Kidney (tissue), 14 donors: ENCODE data around the gene OR2V2. TPM values are rescaled to one million over a fixed set of nuclear protein-coding genes. Genes with fewer than 3 reads are reported as not detected.
"Not testable (repeated sequence)": the region's sequence is repeated elsewhere in the genome, so short reads cannot be mapped to it uniquely, and the experiment has no call there.

Experiments used
- DNase-seq, 5 donors: peaks; one replicate each; pipeline ENCODE4 v3.0.0-alpha.2; 2013 to 2020
- FAIRE-seq: peaks from 2 replicates; lab custom pipeline; 2012; peaks lifted over from hg19 to GRCh38; lab: Jason Lieb, UNC
- H3K27ac ChIP-seq, 2 donors: one replicate each; pipeline ENCODE4 v1.7.0; 2013; ENCODE audit warnings: low read depth in 2 of 2, low read length in 2 of 2, inconsistent platforms in 1 of 2
- H3K27me3 ChIP-seq: one replicate; pipeline ENCODE4 v1.7.1; 2013; ENCODE audit warnings: low read length, inconsistent platforms; ENCODE audit not compliant: control insufficient read depth, insufficient read depth
- H3K36me3 ChIP-seq, 3 donors: one replicate each; pipeline versions ENCODE4 v1.7.0 to v1.7.1; 2013; ENCODE audit warnings: low read length in 3 of 3, control low read depth in 1 of 3, inconsistent platforms in 1 of 3; ENCODE audit not compliant: insufficient read depth in 3 of 3, control insufficient read depth in 2 of 3
- H3K4me1 ChIP-seq, 3 donors: one replicate each; pipeline versions ENCODE4 v1.7.0 to v1.7.1; 2013; ENCODE audit warnings: low read length in 3 of 3, inconsistent platforms in 1 of 3, low read depth in 1 of 3; ENCODE audit not compliant: control insufficient read depth in 2 of 3, insufficient read depth in 2 of 3
- H3K4me3 ChIP-seq, 3 donors: one replicate each; pipeline versions ENCODE4 v1.7.0 to v1.8.1; 2013; ENCODE audit warnings: low read length in 3 of 3, control low read depth in 1 of 3, inconsistent platforms in 1 of 3
- H3K9ac ChIP-seq, 3 donors: one replicate each; pipeline versions ENCODE4 v1.7.0 to v1.7.1; 2013; ENCODE audit warnings: low read length in 3 of 3, control low read depth in 1 of 3, inconsistent platforms in 1 of 3
- H3K9me3 ChIP-seq, 3 donors: one replicate each; pipeline versions ENCODE4 v1.7.0 to v1.7.1; 2013; ENCODE audit warnings: low read length in 3 of 3, control low read depth in 1 of 3, inconsistent platforms in 1 of 3; ENCODE audit not compliant: control insufficient read depth in 2 of 3, insufficient read depth in 1 of 3
- intact Hi-C: fragments of 100-400 bp; cut with DNase I; formaldehyde crosslinking; loops from one replicate; pipeline ENCODE4 v1.11.1; 2022
- polyA plus RNA-seq: library from polyadenylated mRNA; stranded (reverse); fragments of 350-450 nt; fragmentation: Illumina TruSeq; extraction: RNeasy Lipid Tissue Mini Kit (QIAGEN cat#74804); gene quantifications from one replicate; pipeline ENCODE4 v1.2.3, GENCODE V29; 2014; ENCODE audit warnings: low read depth, low replicate concordance; ENCODE audit not compliant: insufficient read depth
- total RNA-seq: library from RNA; stranded (reverse); fragmentation: NEBNext Ultra II Directional; extraction: Animal tissue kit (Norgen Biotek cat#: 25700); gene quantifications from one replicate; pipeline ENCODE4 v1.2.1, GENCODE V29; 2021
- TF ChIP-seq, protein P1 (sequence below): IDR thresholded peaks from 3 replicates; pipeline ENCODE4 v1.5.1; 2012; ENCODE audit warnings: mild to moderate bottlenecking, moderate library complexity, borderline replicate concordance; ENCODE audit not compliant: insufficient read depth; ENCODE audit errors: extremely low read depth
- donor health status: control.
- donor health status: control.
- donor health status: control.
- donor health status: control.
- donor health status: control.
- donor health status: DM: yes; HTN: yes; CAD: no.
- donor health status: Normal renal cell carcinoma (clear cell type).

OR2V2 gene
- total and polyA plus RNA-seq, 2 donors from 2014 or later, result not detected

DNA sequence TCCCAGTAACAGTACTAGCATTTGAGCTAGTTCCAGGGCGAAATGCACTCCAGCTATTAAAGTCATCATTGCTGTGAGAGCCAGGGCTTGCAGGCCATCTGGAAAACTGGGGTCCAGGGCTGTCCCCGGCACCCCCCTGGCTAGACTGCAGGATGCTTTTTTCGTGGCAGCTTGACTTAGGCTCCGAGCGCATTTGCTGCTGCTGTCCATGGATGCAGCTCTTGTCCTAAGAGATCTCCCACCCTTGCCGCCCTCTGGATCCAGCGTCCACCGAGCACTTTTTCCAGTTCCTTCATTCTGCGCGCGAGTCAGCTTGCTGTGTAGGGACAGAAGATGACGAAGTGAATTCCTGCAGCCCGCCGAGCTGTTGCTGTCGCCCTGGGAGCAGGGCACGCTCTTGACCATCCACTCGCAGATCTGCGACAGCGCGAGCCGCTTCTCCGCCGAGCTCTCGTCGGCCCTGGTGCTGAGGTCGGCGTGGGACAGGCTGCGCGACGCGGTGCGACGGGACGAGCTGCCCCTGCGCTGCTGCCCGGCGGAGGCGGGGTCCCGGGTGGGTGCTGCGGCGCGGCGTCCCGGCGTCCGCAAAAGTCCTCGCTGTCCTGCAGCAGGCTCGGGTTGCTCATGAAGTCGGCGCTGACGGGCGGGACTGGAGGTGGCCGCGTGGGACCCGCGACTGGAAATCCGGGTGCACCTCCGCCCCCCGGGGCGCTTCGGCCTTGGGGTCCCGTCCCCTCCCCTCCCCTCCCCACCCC is 47.1 kb upstream of the OR2V2 start:
- H3K9me3 ChIP-seq, result no peaks in the 10 kb centered on the region
- H3K27ac ChIP-seq, result no peak overlapping the region
- intact Hi-C loops, result no loop called here
- H3K27me3 ChIP-seq, result peaks cover 23% of the 10 kb centered on the region
- H3K36me3 ChIP-seq, result no peaks in the 10 kb centered on the region
- DNase-seq (peak in 3 of 5 donors; percentile 77 to 87 (median 78)), FAIRE-seq (no peak)
- H3K4me3 ChIP-seq, result no peak overlapping the region
- H3K9ac ChIP-seq, result no peak overlapping the region
- peaks cover 0 to 3% (median 0%) of the 10 kb centered on the region in 3 donors for H3K4me1 ChIP-seq
- TF ChIP-seq, protein P1, sequence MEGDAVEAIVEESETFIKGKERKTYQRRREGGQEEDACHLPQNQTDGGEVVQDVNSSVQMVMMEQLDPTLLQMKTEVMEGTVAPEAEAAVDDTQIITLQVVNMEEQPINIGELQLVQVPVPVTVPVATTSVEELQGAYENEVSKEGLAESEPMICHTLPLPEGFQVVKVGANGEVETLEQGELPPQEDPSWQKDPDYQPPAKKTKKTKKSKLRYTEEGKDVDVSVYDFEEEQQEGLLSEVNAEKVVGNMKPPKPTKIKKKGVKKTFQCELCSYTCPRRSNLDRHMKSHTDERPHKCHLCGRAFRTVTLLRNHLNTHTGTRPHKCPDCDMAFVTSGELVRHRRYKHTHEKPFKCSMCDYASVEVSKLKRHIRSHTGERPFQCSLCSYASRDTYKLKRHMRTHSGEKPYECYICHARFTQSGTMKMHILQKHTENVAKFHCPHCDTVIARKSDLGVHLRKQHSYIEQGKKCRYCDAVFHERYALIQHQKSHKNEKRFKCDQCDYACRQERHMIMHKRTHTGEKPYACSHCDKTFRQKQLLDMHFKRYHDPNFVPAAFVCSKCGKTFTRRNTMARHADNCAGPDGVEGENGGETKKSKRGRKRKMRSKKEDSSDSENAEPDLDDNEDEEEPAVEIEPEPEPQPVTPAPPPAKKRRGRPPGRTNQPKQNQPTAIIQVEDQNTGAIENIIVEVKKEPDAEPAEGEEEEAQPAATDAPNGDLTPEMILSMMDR, result no peak

DNA sequence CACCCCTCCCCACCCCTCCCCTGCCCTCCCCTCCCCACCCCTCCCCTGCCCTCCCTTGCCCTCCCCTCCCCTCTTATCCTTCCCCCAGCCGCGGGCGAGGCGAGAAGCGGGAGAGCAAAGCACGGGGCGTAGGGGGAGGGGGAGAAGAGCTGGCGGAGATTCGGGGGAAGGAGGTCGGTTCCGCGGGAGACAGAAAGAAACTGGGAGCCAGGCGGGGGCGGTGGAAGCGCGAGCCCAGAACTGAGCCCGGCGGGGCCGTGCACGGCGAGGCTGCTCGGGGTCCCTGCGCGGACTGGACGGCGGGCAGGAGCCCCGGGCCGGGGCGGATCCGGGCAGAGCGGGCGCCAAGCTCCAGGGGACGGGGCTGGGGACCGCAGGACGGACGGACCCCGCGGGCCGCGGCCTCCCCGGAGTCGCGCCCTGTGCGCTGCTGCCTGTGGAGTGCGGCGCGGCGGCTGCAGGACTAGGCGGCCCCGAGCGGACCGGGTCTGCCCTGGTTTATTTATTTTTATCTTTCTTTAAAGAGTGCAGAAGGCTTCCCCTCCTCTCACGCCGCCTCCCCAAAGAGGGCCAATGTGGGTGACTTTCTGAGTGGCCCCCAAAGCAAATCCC is 46.2 kb upstream of the OR2V2 start:
- FAIRE-seq, H3K9ac ChIP-seq, H3K4me3 ChIP-seq, H3K9me3 ChIP-seq, DNase-seq, H3K4me1 ChIP-seq, H3K27ac ChIP-seq, H3K36me3 ChIP-seq, intact Hi-C loops: not testable (repeated sequence)
- peaks cover 23% of the 10 kb centered on the region for H3K27me3 ChIP-seq

DNA sequence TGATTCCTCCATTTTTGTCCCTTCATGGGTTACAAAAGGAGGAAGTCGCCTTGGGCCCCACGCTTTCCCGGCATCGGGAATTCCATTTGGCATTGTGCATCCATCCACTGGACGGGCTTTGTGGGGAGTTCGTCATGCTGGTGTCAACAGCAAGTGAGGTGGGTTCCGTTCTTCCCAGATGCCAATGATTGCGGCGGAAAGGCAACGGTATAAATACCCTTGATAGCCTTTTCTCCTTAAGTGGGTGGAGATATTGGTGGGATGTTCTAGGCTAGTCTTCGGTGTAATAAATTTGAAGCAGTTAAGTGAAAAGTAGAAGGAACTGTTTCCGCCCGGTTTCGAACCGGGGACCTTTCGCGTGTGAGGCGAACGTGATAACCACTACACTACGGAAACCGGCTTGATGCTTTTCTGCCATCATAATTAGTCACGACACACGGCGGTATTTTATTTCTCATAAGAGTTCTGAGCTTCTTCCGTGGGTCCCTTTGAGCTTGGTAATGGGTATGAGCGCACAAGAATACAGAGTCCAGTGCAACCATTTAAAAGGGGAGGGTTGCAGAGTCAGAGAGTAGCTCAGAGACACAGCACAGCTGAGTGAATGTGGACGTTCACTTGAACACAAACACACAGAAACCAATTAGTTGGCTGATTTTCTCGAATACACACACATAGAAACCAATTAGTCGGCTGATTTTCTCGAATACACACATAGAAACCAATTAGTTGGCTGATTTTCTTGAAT is 45.3 kb upstream of the OR2V2 start:
- H3K4me1 ChIP-seq, H3K27ac ChIP-seq, H3K36me3 ChIP-seq, H3K9ac ChIP-seq, intact Hi-C loops, FAIRE-seq, H3K4me3 ChIP-seq, DNase-seq, H3K9me3 ChIP-seq: not testable (repeated sequence)
- H3K27me3 ChIP-seq, result peaks cover 23% of the 10 kb centered on the region

DNA sequence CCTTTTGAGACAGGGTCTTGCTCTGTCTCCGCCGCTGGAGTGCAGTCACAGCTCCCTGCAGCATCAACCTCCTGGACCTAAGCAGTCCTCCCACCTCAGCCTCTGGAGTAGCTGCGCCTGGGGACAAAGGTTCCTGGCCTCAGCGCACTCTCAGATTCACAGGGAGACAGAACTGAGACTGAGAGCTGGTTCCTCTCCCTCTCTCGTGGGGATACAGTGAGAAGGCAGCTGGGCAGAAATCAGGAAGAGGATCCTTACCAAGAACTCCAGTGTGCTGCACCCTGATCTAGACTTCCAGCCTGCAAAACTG is 43.2 kb upstream of the OR2V2 start:
- H3K9me3 ChIP-seq, FAIRE-seq, intact Hi-C loops, H3K36me3 ChIP-seq, H3K4me1 ChIP-seq, H3K27ac ChIP-seq, H3K4me3 ChIP-seq, H3K9ac ChIP-seq: not testable (repeated sequence)
- peak in 2 of 5 donors; percentile 32 to 41 for DNase-seq
- peaks cover 17% of the 10 kb centered on the region for H3K27me3 ChIP-seq

DNA sequence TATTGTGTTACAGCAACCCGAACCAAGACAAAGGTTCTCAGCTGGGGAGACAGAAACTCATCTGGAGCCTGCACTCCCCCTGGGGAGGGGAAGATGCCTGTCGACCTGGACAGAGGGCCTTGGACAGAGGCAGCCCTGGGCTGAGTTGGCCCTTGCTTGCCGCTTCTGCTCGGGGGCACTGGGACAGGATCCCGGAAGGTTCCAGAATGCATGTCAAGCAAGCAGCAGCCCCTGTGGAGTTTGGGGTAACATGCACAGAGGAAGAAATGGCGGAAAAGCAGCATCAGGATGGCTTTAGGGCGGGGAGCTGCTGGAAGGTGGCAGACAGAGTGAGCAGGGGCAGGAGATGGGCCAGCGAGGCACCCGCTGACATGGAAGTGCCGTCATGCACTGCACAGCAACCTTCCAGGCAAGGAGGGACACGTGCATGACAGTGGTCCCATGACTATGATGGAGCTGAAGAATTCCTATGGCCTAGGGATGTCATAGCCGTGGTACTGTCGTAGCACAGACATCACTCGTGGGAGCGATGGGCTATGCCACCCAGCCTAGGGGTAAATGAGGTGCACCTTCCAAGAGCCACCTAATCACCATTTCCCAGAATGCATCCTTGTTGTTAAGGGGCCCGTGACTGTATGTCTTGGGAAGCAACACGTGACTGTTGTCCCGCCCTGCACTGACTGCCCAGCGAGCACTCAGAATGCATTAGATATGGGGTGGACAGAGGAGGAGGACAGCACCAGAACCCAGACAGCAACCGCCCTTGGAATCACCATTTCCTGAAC is 42.6 kb upstream of the OR2V2 start:
- peaks cover 11% of the 10 kb centered on the region for H3K27me3 ChIP-seq
- intact Hi-C loops, H3K27ac ChIP-seq, FAIRE-seq, H3K36me3 ChIP-seq, H3K4me1 ChIP-seq, H3K9ac ChIP-seq, H3K4me3 ChIP-seq, H3K9me3 ChIP-seq: not testable (repeated sequence)
- DNase-seq, result peak in 1 of 5 donors; percentile 29
